HepG2 (cell line): Measurements from ENCODE around the gene ARMH3. TPM values are rescaled to one million over a fixed set of nuclear protein-coding genes. Genes with fewer than 3 reads are reported as not detected.

Experiments used
- ATAC-seq: fragments of 200-7000 bp; cut with Tn5 transposase; 3 replicates; pipeline ENCODE4 v1.9.1; 2020; ENCODE audit warnings: mild to moderate bottlenecking, moderate library complexity
- BruUV-seq: library from RNA; stranded (reverse); fragments of 400-500 nt; replicated peaks from 2 replicates; lab custom pipeline; 2021; lab: Mats Ljungman, UMichigan
- CTCF ChIA-PET: fragments of 300-600 bp; formaldehyde crosslinking; extraction: SDS; loops from one replicate; lab custom pipeline; 2021; ENCODE audit warnings: low total read pairs, inconsistent platforms, low intra/inter-chr PET ratio; lab: Yijun Ruan, JAX
- POLR2A ChIA-PET: fragments of 350-600 bp; sonication (Branson Sonifier 250); formaldehyde crosslinking; loops from one replicate; lab custom pipeline; 2020; ENCODE audit warnings: antibody characterized with exemption, inconsistent platforms; lab: Yijun Ruan, JAX
- DNase-seq: peaks from one replicate; pipeline ENCODE4 v3.0.0-alpha.2; 2015; ENCODE audit warnings: low spot score
- FAIRE-seq: peaks from 3 replicates; lab custom pipeline; 2011; peaks lifted over from hg19 to GRCh38; lab: Jason Lieb, UNC
- H2AFZ ChIP-seq: one replicate; pipeline ENCODE4 v1.6.1; 2011; ENCODE audit warnings: low read length, inconsistent platforms
- H3K27ac ChIP-seq: fragments of 300-600 bp; 3 replicates; pipeline ENCODE4 v1.8.0; 2011; ENCODE audit warnings: mixed run types, mild to moderate bottlenecking, mixed read lengths, low read length, inconsistent platforms; ENCODE audit not compliant: insufficient read depth; ENCODE audit errors: extremely low read length
- H3K27me3 ChIP-seq, 2 experiments: fragments of 200-600 bp in 1 of 2; 2 replicates in 1 of 2; 3 replicates in 1 of 2; pipeline versions ENCODE4 v1.6.0 to v1.8.0; 2011; ENCODE audit warnings: low read length in 2 of 2, mild to moderate bottlenecking in 2 of 2, moderate library complexity in 2 of 2, inconsistent platforms in 1 of 2; ENCODE audit not compliant: insufficient read depth in 2 of 2, control insufficient read depth in 1 of 2
- H3K36me3 ChIP-seq, 2 experiments: fragments of 200-600 bp in 1 of 2; replicated peaks in 1 of 2; 2 replicates in 1 of 2; 3 replicates in 1 of 2; pipeline versions ENCODE4 v1.5.1 to v1.8.0; 2011; ENCODE audit warnings: low read length in 2 of 2, inconsistent platforms in 1 of 2; ENCODE audit not compliant: insufficient read depth in 2 of 2, control insufficient read depth in 1 of 2
- H3K4me1 ChIP-seq: 2 replicates; pipeline ENCODE4 v1.5.1; 2012; ENCODE audit warnings: low read length, inconsistent platforms; ENCODE audit not compliant: insufficient read depth
- H3K4me2 ChIP-seq: 2 replicates; pipeline ENCODE4 v1.6.0; 2011; ENCODE audit warnings: low read depth, low read length, inconsistent platforms
- H3K4me3 ChIP-seq, 3 experiments: fragments of 200-600 bp in 1 of 3; sonication (generic), shearing (Covaris generic) in 1 of 3; replicated peaks in 1 of 3; 2 replicates each; pipeline ENCODE4 v1.5.1; 2011 to 2016; ENCODE audit warnings: low read length in 3 of 3, inconsistent platforms in 2 of 3, low read depth in 2 of 3, mild to moderate bottlenecking in 2 of 3, control low read depth in 1 of 3, mixed read lengths in 1 of 3; ENCODE audit not compliant: insufficient read depth in 1 of 3
- H3K79me2 ChIP-seq: one replicate; pipeline ENCODE4 v1.6.1; 2011; ENCODE audit warnings: low read length, inconsistent platforms; ENCODE audit not compliant: insufficient read depth
- H3K9ac ChIP-seq: 2 replicates; pipeline ENCODE4 v1.6.0; 2011; ENCODE audit warnings: mild to moderate bottlenecking, low read depth, low read length, inconsistent platforms; ENCODE audit not compliant: insufficient read depth
- H3K9me3 ChIP-seq: 2 replicates; pipeline ENCODE4 v1.5.1; 2012; ENCODE audit warnings: mild to moderate bottlenecking, low read length
- H4K20me1 ChIP-seq: 2 replicates; pipeline ENCODE4 v1.6.0; 2011; ENCODE audit warnings: inconsistent platforms, mild to moderate bottlenecking, low read length, moderate library complexity; ENCODE audit not compliant: insufficient read depth
- ATM ChIP-seq: fragments of 450-650 bp; IDR thresholded peaks from 2 replicates; pipeline ENCODE4 v1.7.1; 2017; ENCODE audit warnings: mild to moderate bottlenecking, borderline replicate concordance
- CTCF ChIP-seq: sonication (generic); formaldehyde crosslinking; IDR thresholded peaks from 2 replicates; pipeline ENCODE4 v1.5.0; 2020; ENCODE audit warnings: mild to moderate bottlenecking, missing genetic modification reagents, moderate library complexity
- GFI1 ChIP-seq: sonication (generic); formaldehyde crosslinking; IDR thresholded peaks from 2 replicates; pipeline ENCODE4 v1.5.0; 2020; ENCODE audit warnings: missing genetic modification reagents, mild to moderate bottlenecking, borderline replicate concordance
- KLF9 ChIP-seq: IDR thresholded peaks from 2 replicates; pipeline ENCODE4 v1.6.1; 2016; ENCODE audit warnings: low read depth
- MIER3 ChIP-seq: IDR thresholded peaks from 2 replicates; pipeline ENCODE4 v1.6.1; 2016; ENCODE audit warnings: missing compliant biosample characterization, borderline replicate concordance
- NFE2L1 ChIP-seq: sonication (generic); formaldehyde crosslinking; IDR thresholded peaks from 2 replicates; pipeline ENCODE4 v1.4.0; 2020; ENCODE audit warnings: missing genetic modification reagents, mild to moderate bottlenecking, borderline replicate concordance
- SOX6 ChIP-seq, 2 experiments: fragments of 450-650 bp in 1 of 2; sonication (generic) in 1 of 2; formaldehyde crosslinking in 1 of 2; IDR thresholded peaks; 2 replicates each; pipeline versions ENCODE4 v1.4.0 to v1.6.1; 2017 to 2020; ENCODE audit warnings: antibody characterized with exemption in 1 of 2, mild to moderate bottlenecking in 1 of 2, missing genetic modification reagents in 1 of 2
- ZFP1 ChIP-seq: IDR thresholded peaks from 2 replicates; pipeline ENCODE4 v1.6.1; 2016
- ZMYM4 ChIP-seq: sonication (generic); formaldehyde crosslinking; IDR thresholded peaks from 2 replicates; pipeline ENCODE4 v1.8.1; 2023; ENCODE audit warnings: mild to moderate bottlenecking, missing genetic modification reagents
- ZNF335 ChIP-seq: sonication (generic); formaldehyde crosslinking; IDR thresholded peaks from 2 replicates; pipeline ENCODE4 v1.4.0; 2020; ENCODE audit warnings: missing genetic modification reagents
- WGBS: methylation state at CpG from one replicate; pipeline ENCODE4 v1.1.6; 2017; ENCODE audit warnings: low lambda C conversion rate; 5-methylcytosine and 5-hydroxymethylcytosine counted together
- in situ Hi-C: cut with HindIII; loops from 2 replicates; pipeline ENCODE4 v1.10.0; 2017; ENCODE audit warnings: low pct_unique_long_range_greater_than_20kb; ENCODE audit not compliant: extremely low pct_ligation_motif_present
- intact Hi-C: fragments of 100-400 bp; cut with micrococcal nuclease; formaldehyde crosslinking; loops from one replicate; pipeline ENCODE4 v1.10.0; 2022; ENCODE audit not compliant: unreplicated experiment
- polyA plus RNA-seq, 8 experiments: library from polyadenylated mRNA; depleted of rRNA in 3 of 8; stranded (reverse) in 7 of 8; unstranded in 1 of 8; fragments of >200 nt; fragmentation: Illumina TruSeq in 4 of 8; extraction: Trizol in 4 of 8; gene quantifications; 2 replicates each; pipeline versions ENCODE4 v1.2.1 to v1.2.3, GENCODE V29; 2011 to 2016; ENCODE audit warnings: low read depth in 4 of 8, missing spikeins in 1 of 8, mixed read lengths in 1 of 8; ENCODE audit not compliant: insufficient read depth in 1 of 8
- total RNA-seq, 5 experiments: library from RNA; depleted of rRNA; stranded (reverse); fragments of >200 nt; fragmentation: Illumina TruSeq; extraction: Trizol; gene quantifications; 2 replicates each; pipeline ENCODE4 v1.2.3, GENCODE V29; 2016; ENCODE audit warnings: low read depth in 1 of 5
- TF ChIP-seq, protein P1 (sequence below): sonication (generic); formaldehyde crosslinking; IDR thresholded peaks from 2 replicates; pipeline ENCODE4 v1.5.0; 2020; ENCODE audit warnings: mild to moderate bottlenecking, missing genetic modification reagents, borderline replicate concordance
- TF ChIP-seq, protein P2 (sequence below): sonication (generic); formaldehyde crosslinking; conservative IDR thresholded peaks from 2 replicates; pipeline ENCODE4 v1.8.1; 2023; ENCODE audit warnings: missing genetic modification reagents

The ARMH3 gene
- total and polyA plus RNA-seq, 2 of the 13 experiments (the other 11 are each of a cell fraction or from before 2014, with no cell fraction given): 8.4 to 16.9 TPM

- in situ Hi-C loops: loop anchor here (5.0 kb wide), 1 partner anchor 168 kb away; the partner anchor contains the start of gene KCNIP2
- 0 out of 2 replicates have a peak, but pooled peaks have one; percentile 25 for TF ChIP-seq MIER3
- TF ChIP-seq ATM: no peak
- TF ChIP-seq NFE2L1 (CRISPR knock-in tag): no peak
- TF ChIP-seq, protein P1, sequence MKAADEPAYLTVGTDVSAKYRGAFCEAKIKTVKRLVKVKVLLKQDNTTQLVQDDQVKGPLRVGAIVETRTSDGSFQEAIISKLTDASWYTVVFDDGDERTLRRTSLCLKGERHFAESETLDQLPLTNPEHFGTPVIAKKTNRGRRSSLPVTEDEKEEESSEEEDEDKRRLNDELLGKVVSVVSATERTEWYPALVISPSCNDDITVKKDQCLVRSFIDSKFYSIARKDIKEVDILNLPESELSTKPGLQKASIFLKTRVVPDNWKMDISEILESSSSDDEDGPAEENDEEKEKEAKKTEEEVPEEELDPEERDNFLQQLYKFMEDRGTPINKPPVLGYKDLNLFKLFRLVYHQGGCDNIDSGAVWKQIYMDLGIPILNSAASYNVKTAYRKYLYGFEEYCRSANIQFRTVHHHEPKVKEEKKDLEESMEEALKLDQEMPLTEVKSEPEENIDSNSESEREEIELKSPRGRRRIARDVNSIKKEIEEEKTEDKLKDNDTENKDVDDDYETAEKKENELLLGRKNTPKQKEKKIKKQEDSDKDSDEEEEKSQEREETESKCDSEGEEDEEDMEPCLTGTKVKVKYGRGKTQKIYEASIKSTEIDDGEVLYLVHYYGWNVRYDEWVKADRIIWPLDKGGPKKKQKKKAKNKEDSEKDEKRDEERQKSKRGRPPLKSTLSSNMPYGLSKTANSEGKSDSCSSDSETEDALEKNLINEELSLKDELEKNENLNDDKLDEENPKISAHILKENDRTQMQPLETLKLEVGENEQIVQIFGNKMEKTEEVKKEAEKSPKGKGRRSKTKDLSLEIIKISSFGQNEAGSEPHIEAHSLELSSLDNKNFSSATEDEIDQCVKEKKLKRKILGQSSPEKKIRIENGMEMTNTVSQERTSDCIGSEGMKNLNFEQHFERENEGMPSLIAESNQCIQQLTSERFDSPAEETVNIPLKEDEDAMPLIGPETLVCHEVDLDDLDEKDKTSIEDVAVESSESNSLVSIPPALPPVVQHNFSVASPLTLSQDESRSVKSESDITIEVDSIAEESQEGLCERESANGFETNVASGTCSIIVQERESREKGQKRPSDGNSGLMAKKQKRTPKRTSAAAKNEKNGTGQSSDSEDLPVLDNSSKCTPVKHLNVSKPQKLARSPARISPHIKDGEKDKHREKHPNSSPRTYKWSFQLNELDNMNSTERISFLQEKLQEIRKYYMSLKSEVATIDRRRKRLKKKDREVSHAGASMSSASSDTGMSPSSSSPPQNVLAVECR (CRISPR knock-in tag): peak; percentile 14; the same call in 1 of the 2 replicates
- TF ChIP-seq, protein P2, sequence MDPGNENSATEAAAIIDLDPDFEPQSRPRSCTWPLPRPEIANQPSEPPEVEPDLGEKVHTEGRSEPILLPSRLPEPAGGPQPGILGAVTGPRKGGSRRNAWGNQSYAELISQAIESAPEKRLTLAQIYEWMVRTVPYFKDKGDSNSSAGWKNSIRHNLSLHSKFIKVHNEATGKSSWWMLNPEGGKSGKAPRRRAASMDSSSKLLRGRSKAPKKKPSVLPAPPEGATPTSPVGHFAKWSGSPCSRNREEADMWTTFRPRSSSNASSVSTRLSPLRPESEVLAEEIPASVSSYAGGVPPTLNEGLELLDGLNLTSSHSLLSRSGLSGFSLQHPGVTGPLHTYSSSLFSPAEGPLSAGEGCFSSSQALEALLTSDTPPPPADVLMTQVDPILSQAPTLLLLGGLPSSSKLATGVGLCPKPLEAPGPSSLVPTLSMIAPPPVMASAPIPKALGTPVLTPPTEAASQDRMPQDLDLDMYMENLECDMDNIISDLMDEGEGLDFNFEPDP (CRISPR knock-in tag): no peak
- TF ChIP-seq SOX6 (IDR thresholded peaks at IDR 0.05): no peak
- no peak for TF ChIP-seq SOX6 (CRISPR knock-in tag; IDR thresholded peaks at IDR 0.05)
- TF ChIP-seq KLF9: no peak
- TF ChIP-seq ZMYM4 (CRISPR knock-in tag): 0 out of 2 replicates have a peak, but pooled peaks have one; percentile 32
- TF ChIP-seq ZNF335 (CRISPR knock-in tag): no peak
- no peak for TF ChIP-seq ZFP1 (CRISPR knock-in tag)
- peak; percentile 92 for TF ChIP-seq CTCF (CRISPR knock-in tag)
- TF ChIP-seq GFI1 (CRISPR knock-in tag): peak; percentile 83
These were observed 46.1 kb downstream of the ARMH3 start for GRCh38 chr10:102009801-102010425.

More at GRCh38 chr10:102009801-102010425, 46.1 kb downstream of the ARMH3 start:
- peak; percentile 99 for ATAC-seq
- no peaks in the 10 kb centered on the region for H3K79me2 ChIP-seq
- H3K27ac ChIP-seq: no peak overlapping the region
- no TSS peak for BruUV-seq
- H3K4me2 ChIP-seq: no peak overlapping the region
- no peaks in the 10 kb centered on the region for H3K27me3 ChIP-seq
- 100% methylated on average over 1 of the region's 1 CpG for WGBS
- CTCF ChIA-PET: interaction anchor here (0.7 to 2.2 kb wide), 5 partner anchors 117 to 174 kb away, joined by 3 to 30 read pairs (median 6); no protein-coding TSS in a partner anchor
- H3K4me1 ChIP-seq: peaks cover 5% of the 10 kb centered on the region; the same call in 1 of the 2 replicates
- H4K20me1 ChIP-seq: no peaks in the 10 kb centered on the region
- H3K9me3 ChIP-seq: no peaks in the 10 kb centered on the region
- intact Hi-C loops: loop anchor here (1.0 kb wide), 4 partner anchors 63 to 174 kb away; no protein-coding TSS in a partner anchor
- peak; percentile 85 for DNase-seq
- FAIRE-seq: peak; percentile 98
- peaks cover 3 to 33% of the 10 kb centered on the region in 2 experiments for H3K36me3 ChIP-seq
- H3K4me3 ChIP-seq: no peak overlapping the region
- POLR2A ChIA-PET: interaction anchor here (0.6 to 1.2 kb wide), 4 partner anchors 18 to 170 kb away, joined by 3 to 5 read pairs (median 3); partner anchors contain the start of gene HPS6
- no peak overlapping the region for H3K9ac ChIP-seq
- H2AFZ ChIP-seq: no peak overlapping the region
